GM19467 (cell line): ENCODE results near the gene MPI.
"Not testable (repeated sequence)": the region's sequence is repeated elsewhere in the genome, so short reads cannot be mapped to it uniquely, and the experiment has no call there.

Experiments
- ATAC-seq: cut with Tn5 transposase; IDR thresholded peaks from one replicate; pipeline ENCODE4 v1.9.1; 2021; ENCODE audit warnings: mild to moderate bottlenecking, moderate library complexity; ENCODE audit not compliant: unreplicated experiment

MPI gene

DNA sequence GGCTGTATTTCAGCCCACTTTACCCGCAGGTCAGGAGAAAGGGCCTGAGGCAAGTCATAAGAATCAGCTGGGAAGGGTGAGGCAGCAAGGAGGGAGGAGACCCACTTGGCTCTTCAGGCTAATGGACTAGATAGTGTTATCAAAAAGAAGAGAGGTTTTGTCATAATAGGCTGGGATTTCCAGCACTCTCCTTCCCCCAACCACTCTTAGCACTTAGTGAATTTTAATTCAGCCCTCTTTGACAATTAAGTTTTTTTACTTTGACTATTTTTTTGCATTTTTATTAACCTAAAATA is 771 bp downstream of the MPI start:
- ATAC-seq: no peak

DNA sequence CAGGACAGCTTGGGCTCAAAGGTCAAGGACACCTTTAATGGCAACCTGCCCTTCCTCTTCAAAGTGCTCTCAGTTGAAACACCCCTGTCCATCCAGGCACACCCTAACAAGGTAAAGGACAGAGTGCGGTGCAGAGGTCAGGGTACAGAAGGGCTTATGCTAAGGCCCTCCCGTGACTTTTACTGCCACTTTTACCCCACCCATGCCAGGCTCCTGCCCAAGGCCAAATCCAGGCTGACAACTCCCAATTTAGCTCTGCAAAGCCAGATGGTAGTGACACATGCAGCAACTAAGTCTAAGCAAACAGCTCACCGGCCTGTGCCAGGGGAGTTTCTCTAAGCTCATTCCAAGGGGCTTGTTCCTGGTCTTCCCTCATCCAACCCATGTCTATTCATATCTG is 1.6 kb downstream of the MPI start:
- ATAC-seq: no peak

DNA sequence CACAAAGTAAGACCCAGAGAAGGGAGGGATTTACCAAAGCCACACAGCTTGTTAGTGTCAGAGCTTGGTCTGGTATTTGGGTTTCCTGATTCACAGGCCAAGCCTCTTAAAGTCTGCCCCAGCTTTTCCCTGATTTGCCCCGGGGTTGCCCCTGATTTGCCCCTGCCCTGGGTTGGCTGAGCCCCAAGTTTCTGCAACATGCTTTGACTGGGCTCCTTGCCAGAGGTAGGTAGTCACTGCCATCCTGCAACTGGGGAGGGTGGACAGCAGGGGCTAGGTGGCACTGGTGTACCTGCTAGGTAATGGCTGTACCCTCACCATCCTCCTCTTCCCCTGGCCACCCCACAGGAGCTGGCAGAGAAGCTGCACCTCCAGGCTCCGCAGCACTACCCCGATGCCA is 2.5 kb downstream of the MPI start:
- ATAC-seq: no peak

DNA sequence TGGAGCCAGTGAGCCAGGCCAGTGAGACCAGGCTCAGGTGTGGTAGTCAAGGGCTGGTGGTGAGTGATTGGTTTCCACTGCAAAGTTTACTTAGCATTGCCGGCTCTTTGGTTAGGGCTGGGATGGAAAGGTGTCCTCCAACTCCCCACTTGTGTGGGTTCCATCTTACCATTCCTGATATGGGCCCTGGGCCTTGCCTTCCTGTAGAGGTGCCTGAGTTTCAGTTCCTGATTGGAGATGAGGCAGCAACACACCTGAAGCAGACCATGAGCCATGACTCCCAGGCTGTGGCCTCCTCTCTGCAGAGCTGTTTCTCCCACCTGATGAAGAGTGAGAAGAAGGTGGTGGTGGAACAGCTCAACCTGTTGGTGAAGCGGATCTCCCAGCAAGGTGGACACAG is 3.1 kb downstream of the MPI start:
- no peak for ATAC-seq

DNA sequence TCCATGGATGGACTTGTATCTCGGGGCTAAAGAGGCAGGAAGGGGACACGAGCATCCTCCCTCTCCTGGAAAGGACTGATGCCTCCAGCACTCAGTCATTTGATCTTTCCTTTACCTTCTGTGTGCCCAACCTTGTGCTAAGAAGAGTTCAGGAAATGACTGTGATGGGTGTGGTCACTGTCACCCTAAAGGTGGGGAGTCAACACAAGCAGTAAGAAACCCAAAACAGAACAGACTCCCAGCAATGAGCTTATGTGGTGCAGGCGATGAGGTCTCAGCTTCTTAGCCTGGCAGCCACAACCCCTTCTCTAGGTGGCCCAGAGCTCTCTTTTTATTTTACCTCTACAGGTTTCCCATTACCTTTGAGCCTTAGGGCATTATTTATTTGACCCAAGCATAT is 3.8 kb downstream of the MPI start:
- no peak for ATAC-seq

DNA sequence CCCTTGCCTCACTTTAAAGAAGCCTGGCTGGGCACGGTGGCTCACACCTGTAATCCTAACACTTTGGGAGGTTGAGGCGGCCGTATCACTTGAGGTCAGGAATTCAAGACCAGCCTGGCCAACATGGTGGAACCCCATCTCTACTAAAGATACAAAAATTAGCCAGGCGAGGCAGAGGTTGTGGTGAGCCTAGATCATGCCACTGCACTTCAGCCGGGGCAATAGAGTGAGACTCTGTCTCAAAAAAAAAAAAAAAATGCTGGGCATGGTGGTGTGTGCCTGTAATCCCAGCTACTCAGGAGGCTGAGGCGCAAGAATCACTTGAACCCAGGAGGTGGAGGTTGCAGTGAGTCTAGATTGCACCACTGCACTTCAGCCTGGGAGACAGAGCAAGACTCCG is 4.5 kb downstream of the MPI start:
- not testable (repeated sequence) for ATAC-seq

DNA sequence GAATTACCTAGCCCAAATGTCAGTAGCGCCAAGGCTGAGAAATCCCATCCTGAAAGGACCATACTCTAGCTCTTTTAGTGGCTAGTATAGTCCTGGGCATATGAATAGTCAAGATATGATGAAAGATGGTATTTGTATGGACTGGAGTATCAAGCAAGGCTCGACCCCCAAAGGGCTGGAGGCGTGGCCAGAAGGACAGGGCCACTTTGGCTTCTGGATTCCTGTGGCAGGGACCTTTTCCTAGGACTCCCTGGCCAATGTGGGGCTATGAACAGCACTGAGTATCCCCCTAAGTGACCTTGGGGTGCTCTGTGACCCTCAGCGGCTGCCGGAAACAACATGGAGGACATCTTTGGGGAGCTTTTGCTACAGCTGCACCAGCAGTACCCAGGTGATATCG is 6.0 kb downstream of the MPI start:
- no peak for ATAC-seq

DNA sequence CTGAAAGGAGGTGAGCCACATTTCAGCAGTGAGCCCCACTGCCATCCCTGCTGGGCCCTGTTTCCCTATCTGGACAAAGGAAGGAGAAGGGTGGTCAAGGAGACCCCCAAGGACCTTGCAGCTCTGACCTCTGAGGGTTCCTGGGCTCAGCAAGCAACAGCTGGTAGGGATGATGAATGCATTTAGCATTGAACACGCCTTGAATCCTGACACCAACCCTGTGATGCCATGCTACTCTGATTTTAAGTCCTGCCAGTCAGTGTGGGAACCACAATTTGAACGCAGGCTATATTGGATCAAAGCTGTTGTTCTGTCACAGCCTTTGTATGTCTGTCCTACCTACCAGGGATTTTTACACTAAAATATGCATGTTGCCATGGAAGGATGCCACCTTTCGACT is 6.5 kb downstream of the MPI start:
- no peak for ATAC-seq

DNA sequence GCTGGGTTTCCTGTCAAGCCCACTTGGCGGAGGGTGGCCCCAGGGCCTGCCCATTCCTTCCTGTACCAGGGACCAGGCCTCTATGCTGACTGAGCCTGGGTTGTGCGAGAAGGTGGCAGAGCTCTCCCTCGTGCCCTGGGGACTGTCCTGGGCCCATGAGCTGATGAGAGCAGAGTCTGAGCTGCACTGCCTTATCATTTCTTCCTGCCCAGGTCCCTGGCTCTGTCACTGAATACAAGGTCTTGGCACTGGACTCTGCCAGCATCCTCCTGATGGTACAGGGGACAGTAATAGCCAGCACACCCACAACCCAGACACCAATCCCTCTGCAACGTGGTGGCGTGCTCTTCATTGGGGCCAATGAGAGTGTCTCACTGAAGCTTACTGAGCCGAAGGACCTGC is 7.5 kb downstream of the MPI start:
- ATAC-seq: no peak

DNA sequence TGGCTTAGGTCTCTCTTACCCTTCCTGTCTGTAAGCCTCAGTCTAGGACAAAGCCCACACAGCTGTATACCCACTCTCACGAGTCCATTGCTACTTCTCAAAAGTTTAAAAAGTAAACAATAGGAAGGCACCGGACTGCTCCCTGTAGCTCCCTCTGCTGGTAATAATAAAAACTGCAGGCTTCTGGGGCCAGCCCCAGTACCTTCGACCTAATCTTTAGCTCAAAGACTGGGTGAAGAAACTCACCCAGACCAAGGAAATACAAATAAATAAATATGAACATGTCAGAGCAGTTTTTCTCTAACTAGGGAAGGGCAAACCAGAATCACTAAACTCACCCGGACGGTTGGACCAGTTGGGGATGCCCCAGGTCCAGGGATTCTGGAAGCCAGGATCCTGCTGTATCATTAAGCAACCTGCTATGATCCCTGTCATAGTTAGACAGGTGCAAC is 11.8 kb downstream of the MPI start:
- no peak for ATAC-seq

DNA sequence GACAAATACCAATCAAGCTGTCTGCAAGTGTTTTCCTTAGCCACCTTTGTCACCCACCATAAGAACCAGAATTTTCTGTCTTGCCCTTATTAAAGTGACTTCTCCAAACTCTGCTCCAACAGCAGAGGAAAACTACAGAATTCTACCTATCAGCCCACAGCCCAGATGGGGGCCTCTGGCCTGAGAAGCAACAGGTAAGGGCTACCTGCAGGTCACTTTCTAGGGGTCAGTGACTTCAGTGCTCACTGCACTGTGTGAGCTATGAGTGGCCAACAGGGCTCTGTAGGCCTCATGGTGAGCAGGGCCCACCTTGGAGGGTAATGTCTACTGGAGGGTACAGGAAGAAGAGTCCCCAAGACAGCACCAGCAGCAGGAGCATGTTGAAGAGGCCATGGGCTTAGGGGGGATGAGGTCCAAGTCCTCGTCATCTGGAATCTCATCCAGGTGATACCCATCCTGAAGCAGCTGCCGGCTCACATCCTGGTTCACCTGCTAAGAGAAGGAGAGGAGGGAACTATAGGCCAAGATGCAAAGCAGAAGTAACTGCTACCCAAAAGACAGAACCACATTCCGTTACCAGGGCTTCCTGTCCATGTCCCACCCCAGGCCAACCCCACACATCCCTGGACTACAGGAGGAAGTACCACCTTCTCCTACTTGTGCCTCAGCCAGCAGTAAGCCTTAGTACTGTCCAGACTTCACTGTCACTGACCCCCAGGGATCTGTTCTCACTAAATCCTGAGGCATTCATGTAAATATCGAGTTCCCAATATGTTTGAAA is 12.6 kb downstream of the MPI start:
- no peak for ATAC-seq

DNA sequence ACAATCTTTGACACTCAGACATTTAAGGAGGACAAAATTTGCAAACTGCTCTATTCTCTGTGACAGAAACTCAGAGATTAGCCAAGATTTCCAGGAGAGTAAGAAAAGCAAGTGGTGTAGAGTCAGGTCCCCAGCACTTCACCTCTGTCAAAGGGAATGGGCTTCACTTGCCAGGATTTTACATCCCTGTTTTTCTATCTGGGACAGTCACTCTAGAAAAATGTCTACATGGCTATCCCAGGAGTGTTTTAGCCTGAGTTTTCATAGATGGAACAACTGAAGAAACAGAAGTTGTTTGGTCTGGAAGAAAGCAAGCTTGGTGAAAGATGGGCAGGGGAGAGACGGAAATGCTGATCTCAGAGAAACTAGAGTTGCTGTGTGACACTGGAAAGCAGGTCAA is 13.8 kb downstream of the MPI start:
- ATAC-seq: no peak

DNA sequence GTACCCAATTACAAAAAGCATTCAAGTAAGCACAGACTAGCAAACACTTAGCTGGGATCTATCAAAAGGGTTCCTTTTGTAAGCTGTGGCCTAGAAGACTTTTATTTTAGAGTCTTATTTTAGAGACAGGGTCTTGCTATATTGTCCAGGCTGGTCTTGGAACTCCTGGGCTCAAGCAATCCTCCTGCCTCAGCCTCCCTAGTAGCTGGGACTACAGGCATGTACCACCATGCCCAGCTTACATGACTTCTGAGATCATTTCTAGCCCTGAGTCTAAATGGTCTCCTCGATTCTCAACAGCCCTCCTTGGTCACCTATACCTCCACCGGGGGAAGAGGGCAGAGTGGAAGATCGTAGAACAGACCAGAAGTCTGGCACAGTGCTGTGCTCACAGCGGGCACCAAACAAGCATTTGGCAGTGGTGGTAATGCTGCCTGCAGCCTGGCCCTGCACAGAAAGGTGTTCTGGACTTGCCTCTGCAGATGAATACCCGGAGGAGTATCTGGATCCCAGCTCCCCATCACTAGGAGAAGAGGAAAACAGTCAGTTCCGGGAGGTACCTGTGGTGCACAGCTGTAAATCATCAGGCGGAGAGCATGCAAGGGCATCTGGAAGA is 14.5 kb downstream of the MPI start:
- ATAC-seq: no peak

DNA sequence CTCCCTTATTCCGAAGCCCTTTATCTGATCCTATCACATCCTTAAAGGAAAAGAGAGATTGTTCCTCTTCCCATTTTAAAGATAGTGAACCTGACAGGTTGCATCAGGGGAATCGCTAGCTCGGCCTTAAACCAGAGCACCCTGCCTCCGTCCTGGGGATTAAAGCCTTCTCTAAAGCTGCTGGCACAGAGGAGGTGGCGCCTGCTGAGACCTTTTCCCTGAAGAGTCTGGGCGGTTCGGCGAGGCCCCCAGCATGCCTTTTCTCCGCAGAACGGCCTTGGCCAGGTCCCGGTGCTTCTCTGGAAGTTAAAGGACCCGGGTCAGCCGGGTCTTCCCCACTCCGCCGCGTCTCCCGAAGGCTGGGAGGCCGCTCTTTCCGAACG is 16.2 kb downstream of the MPI start:
- ATAC-seq: peak; percentile 12

DNA sequence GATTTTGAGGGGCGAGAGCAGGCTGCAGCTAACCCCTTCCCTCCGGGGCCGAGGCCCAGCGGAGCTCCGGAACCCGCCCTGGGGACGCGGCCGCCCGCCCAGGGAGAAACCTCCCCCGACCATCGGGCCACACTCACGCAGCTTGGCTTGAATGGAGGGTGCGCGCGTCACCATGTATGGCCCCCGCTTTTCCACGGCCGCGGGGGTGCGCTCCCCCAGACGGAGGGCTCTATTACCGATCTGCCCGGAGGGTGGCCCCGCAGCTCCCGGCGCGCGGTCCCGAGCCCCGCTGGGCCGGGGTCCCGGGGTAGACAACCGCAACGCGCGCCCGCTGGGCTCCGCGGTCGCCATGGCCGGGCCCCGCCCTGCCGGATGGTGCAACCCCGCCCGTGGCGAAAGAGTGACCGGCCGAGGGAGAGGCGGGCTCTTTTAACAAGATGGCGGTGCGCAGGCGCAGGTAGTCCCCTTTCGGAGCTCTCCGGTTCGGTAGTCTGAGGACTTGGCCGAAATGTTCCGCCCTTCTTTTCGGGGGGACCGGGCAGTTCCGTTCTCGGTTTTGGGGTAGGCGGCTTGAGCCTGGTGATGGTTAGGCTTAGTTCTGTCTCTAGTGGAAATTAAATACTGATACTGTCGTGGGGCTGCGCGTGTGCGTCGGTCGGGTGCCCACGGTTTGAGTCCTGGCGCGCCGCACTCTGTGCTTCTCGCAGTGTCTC is 16.8 kb downstream of the MPI start, which contains the start of gene FAM219B:
FAM219B (minus strand) TSS at position 402 of the 713 bp plus-strand sequence; CDS start at position 351, 51 bp downstream.
- ATAC-seq: peak; percentile 79

DNA sequence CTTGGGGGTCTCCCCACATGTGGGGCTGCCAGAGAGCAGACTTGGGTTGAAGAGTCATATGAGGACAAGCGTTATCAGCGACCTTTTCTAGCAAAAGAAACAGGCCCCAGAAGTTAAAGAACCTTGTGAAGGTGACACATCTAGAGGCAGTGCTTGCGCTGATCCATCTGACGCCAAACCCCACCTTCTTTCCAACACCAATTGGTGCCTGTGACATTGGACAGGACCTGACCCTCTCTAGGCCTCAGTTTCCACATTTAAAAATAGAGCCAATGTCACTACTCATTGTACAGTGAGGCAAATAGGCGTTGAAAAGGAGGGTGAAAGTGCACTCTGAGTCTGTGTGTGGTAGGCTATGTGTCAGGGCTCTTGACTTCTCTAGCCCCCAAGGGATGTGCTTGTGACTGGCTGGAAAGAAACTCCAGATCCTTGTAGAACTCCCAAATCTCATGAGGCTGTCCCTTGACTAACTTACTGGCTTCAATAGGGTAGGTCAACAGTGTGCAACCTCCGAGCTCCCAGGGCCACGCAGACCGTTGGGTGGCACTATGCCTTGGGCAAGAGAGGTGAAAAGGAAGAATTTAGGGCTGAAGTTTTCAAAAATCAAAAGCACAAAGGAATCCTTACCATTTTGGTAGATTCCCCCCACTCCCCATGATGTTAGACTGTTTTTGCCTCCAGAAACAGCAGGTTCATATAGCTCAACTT is 17.5 kb downstream of the MPI start:
- no peak for ATAC-seq

DNA sequence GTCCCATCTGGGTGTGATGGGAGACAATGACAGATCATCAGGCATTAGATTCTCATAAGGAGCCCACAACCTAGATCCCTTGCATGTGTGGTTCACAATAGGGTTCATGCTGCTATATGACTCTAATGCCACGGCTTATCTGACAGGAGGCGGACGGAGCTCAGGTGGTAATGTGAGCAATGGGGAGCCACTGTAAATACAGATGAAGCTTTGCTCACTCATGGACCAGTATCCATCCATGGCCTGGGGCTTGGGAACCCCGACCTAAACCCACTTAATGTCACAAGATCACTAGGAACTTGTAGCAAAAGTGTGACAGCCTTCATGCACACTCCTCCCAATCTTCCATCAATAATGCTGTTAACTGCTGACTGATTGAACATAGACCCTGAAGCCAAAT is 18.8 kb downstream of the MPI start:
- no peak for ATAC-seq

DNA sequence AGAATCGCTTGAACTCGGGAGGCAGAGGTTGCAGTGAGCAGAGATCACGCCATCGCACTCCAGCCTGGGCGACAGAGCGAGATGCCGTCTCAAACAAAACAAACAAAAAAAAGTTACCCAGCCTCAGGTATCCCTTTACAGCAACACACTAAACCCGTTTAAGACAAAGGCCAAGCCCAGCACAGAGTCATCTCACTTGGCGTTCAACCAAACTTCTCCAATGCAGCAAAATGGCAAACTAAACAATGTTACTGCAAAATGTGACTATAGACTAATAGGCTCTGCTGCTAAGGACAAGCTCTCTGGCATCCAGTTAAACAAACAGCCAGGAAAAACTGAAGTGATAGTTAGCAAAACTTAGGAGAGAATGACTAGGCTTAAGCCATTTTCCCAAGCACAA is 23.2 kb downstream of the MPI start:
- no peak for ATAC-seq

DNA sequence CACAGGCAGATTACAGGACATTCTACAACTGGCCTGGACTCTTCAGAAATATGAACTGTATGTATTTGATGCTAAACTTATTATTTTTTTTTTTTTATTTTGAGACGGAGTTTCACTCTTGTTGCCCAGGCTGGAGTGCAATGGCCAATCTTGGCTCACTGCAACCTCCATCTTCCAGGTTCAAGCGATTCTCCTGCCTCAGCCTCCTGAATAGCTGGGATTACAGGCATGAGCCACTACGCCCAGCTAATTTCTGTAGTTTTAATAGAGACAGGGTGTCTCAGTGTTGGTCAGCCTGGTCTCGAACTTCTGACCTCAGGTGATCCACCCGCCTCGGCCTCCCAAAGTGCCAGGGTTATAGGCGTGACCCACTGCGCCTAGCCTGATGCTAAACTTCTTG is 24.0 kb downstream of the MPI start:
- not testable (repeated sequence) for ATAC-seq

DNA sequence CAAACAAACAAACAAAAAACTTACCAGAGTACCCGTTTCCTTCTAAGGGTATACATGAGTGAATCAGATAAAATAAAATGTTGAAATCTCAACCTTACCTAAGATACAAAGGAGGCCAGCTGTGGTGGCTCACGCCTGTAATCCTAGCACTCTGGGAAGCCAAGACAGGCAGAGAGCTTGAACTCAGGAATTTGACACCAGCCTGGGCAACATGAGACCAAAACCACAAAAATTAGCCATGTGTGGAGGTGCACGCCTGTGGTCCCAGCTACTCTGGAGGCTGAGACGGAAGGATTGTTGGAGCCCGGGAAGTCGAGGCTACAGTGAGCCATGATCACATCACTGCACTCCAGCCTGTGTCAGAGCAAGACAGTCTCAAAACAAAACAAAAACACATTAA is 27.8 kb downstream of the MPI start:
- no peak for ATAC-seq

DNA sequence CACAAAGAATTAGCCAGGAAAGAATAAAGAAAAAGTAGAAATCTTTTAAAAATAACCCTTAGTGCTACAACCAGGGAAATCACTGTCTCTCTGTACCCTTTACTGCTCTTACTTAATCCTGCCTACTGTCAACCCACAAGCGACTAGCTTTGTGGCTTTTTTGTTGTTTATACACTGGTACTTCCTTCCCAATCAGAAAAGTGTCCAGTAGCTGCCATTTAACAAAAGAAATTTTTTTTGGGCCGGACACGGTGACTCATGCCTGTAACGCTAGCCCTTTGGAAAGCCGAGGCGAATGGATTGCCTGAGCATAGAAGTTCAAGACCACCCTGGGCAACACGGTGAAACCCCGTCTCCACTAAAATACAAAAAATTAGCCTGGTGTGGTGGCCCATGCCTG is 30.6 kb downstream of the MPI start:
- no peak for ATAC-seq

DNA sequence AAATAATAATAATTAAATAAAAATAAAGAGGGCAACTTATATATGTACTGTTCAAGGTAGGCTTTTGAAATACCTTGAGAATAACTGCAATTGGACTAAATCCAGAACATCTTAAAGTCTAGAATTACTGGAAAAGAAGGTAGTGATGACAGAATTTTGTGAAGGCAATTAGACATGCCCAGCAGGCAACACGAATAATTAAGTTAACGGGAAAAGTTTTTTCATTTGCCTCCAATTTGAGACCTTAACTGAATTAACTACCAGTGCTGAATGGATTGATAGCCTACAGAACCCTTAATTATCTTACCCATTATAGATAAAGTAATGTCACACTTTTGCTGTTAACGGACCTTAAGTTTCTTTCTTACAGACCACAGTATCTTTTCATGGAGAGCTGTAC is 34.7 kb downstream of the MPI start:
- no peak for ATAC-seq
